ENCODE data around the gene SLC30A5. TPM values are rescaled to one million over a fixed set of nuclear protein-coding genes. Genes with fewer than 3 reads are reported as not detected.

Gene SLC30A5
- total RNA-seq: 58.8 TPM

GRCh38 chr5:69093771-69094482 lies at the start of gene SLC30A5:
TSS of gene SLC30A5 (plus strand) at chr5:69094014. CDS start at chr5:69094256, 242 bp downstream.

GRCh38 chr5:69166686-69167492 lies 73.1 kb downstream of the SLC30A5 start, which contains the start of gene CCNB1:
TSS of gene CCNB1 (plus strand) at chr5:69167150. CDS start at chr5:69167263, 113 bp downstream.

Small RNA genes lying within 50 kb of the gene (small RNA-seq; reads per million reads assigned to genes)
- gene SNORA50D (ENCODE audit: low replicate concordance) (not detected), gene SUMO2P4 (ENCODE audit: low replicate concordance) (not detected)

Other genes with a start within 250 kb of the SLC30A5 start
- gene CCNB1, start 73.1 kb downstream of the SLC30A5 start, total RNA-seq: 24.1 TPM
- 11.9 TPM for gene CENPH, start 95.6 kb downstream of the SLC30A5 start, total RNA-seq
- gene CDK7, start 140.9 kb downstream of the SLC30A5 start, total RNA-seq: 34.7 TPM
- gene CCDC125, start 238.8 kb downstream of the SLC30A5 start, total RNA-seq: 8.5 TPM

All from parietal lobe (tissue), 2 donors.